ENCODE results near the gene BPNT1. TPM values are rescaled to one million over a fixed set of nuclear protein-coding genes. Genes with fewer than 3 reads are reported as not detected.

The BPNT1 gene
- total and polyA plus RNA-seq, 2 of the 13 experiments (the other 11 are each of a cell fraction or from before 2014, with no cell fraction given): 35.2 to 43.9 TPM

DNA sequence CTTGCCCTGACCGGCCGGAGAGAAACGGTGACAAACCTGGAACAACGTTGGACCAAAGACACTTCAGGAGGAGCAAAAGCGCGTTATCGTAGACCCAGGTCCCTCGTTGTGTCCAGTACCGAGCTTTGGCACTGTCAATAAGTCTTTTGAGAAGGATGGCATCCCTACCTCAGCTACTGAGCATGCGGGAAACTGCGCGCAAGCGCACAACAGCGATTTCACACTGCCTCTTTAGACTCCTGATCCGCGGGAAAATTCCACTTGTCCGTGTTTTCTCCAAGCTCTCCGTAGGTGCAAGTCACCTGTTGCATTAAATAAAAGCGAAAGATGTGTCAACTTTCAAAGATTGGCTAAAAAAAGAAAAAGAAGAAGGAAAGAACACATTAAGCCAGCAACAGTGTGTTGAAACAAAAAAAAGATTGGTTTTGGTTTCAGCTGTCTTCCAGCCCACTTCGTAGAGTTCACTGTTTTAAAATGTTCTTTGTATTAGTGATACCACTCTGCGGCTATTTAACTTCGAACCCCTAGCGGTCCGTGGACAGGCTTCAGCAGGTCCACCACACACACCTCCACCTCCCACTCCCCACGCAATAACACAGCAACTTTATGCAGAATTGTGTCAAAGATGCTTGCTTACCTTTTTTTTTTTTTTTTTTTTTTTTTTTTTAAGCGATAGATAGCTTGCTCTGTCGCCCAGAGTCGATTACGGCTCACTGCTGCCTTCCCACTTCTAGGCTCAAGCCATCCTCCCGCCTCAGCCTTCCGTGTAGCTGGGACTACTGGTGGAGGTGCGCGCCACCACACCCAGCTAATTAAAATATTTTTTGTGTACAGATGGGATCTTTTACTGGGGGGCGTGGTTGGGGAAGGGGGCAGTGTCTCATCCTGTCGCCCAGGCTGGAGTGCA is at the start of gene BPNT1 (continued):
- TF ChIP-seq, protein P1, sequence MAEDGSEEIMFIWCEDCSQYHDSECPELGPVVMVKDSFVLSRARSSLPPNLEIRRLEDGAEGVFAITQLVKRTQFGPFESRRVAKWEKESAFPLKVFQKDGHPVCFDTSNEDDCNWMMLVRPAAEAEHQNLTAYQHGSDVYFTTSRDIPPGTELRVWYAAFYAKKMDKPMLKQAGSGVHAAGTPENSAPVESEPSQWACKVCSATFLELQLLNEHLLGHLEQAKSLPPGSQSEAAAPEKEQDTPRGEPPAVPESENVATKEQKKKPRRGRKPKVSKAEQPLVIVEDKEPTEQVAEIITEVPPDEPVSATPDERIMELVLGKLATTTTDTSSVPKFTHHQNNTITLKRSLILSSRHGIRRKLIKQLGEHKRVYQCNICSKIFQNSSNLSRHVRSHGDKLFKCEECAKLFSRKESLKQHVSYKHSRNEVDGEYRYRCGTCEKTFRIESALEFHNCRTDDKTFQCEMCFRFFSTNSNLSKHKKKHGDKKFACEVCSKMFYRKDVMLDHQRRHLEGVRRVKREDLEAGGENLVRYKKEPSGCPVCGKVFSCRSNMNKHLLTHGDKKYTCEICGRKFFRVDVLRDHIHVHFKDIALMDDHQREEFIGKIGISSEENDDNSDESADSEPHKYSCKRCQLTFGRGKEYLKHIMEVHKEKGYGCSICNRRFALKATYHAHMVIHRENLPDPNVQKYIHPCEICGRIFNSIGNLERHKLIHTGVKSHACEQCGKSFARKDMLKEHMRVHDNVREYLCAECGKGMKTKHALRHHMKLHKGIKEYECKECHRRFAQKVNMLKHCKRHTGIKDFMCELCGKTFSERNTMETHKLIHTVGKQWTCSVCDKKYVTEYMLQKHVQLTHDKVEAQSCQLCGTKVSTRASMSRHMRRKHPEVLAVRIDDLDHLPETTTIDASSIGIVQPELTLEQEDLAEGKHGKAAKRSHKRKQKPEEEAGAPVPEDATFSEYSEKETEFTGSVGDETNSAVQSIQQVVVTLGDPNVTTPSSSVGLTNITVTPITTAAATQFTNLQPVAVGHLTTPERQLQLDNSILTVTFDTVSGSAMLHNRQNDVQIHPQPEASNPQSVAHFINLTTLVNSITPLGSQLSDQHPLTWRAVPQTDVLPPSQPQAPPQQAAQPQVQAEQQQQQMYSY (CRISPR knock-in tag; IDR thresholded peaks at IDR 0.05): peak; percentile 100
- no peak for TF ChIP-seq SAFB2 (CRISPR knock-in tag; IDR thresholded peaks at IDR 0.05; ENCODE audit: borderline replicate concordance, low read depth)
- no peak for TF ChIP-seq MBNL3 (CRISPR knock-in tag; conservative IDR thresholded peaks at IDR 0.05)
- no peak for TF ChIP-seq BHLHE40 (IDR thresholded peaks at IDR 0.05; ENCODE audit: low read length)
- TF ChIP-seq ZBTB38 (CRISPR knock-in tag; IDR thresholded peaks at IDR 0.05): peak; percentile 78
- TF ChIP-seq NFE2L2 (IDR thresholded peaks at IDR 0.05; ENCODE audit: low read length): peak; percentile 7; the same call in 1 of the 2 replicates
- TF ChIP-seq, protein P2, sequence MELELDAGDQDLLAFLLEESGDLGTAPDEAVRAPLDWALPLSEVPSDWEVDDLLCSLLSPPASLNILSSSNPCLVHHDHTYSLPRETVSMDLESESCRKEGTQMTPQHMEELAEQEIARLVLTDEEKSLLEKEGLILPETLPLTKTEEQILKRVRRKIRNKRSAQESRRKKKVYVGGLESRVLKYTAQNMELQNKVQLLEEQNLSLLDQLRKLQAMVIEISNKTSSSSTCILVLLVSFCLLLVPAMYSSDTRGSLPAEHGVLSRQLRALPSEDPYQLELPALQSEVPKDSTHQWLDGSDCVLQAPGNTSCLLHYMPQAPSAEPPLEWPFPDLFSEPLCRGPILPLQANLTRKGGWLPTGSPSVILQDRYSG (CRISPR knock-in tag; IDR thresholded peaks at IDR 0.05): no peak
- no peak for TF ChIP-seq ZNF782 (CRISPR knock-in tag; IDR thresholded peaks at IDR 0.05; ENCODE audit: borderline replicate concordance)
- no peak for TF ChIP-seq ZNF282 (IDR thresholded peaks at IDR 0.05; ENCODE audit: partially characterized antibody)
- no peak for TF ChIP-seq MTF1 (CRISPR knock-in tag; IDR thresholded peaks at IDR 0.05)
- no peak for TF ChIP-seq PAF1 (CRISPR knock-in tag; IDR thresholded peaks at IDR 0.05)
- no peak for TF ChIP-seq ZNF678 (CRISPR knock-in tag; IDR thresholded peaks at IDR 0.05)
- peak; percentile 49; the same call in 1 of the 2 replicates for TF ChIP-seq ZNF792 (CRISPR knock-in tag; IDR thresholded peaks at IDR 0.05)
- TF ChIP-seq, protein P3, sequence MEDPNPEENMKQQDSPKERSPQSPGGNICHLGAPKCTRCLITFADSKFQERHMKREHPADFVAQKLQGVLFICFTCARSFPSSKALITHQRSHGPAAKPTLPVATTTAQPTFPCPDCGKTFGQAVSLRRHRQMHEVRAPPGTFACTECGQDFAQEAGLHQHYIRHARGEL (CRISPR knock-in tag; IDR thresholded peaks at IDR 0.05): no peak
- TF ChIP-seq SP4 (CRISPR knock-in tag; IDR thresholded peaks at IDR 0.05): peak; percentile 82
- TF ChIP-seq, protein P4, sequence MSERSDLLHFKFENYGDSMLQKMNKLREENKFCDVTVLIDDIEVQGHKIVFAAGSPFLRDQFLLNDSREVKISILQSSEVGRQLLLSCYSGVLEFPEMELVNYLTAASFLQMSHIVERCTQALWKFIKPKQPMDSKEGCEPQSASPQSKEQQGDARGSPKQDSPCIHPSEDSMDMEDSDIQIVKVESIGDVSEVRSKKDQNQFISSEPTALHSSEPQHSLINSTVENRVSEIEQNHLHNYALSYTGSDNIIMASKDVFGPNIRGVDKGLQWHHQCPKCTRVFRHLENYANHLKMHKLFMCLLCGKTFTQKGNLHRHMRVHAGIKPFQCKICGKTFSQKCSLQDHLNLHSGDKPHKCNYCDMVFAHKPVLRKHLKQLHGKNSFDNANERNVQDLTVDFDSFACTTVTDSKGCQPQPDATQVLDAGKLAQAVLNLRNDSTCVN (CRISPR knock-in tag; IDR thresholded peaks at IDR 0.05; ENCODE audit: borderline replicate concordance): no peak
- TF ChIP-seq ZNF30 (CRISPR knock-in tag; IDR thresholded peaks at IDR 0.05): no peak
- no peak for TF ChIP-seq JUND (CRISPR knock-in tag; IDR thresholded peaks at IDR 0.05)
- no peak for TF ChIP-seq ZNF160 (CRISPR knock-in tag; IDR thresholded peaks at IDR 0.05)
- TF ChIP-seq ZNF17 (CRISPR knock-in tag; IDR thresholded peaks at IDR 0.05): no peak
- TF ChIP-seq ZNF44 (CRISPR knock-in tag; IDR thresholded peaks at IDR 0.05): no peak
- 0 out of 2 replicates have a peak, but pooled peaks have one; percentile 27 for TF ChIP-seq KLF11 (CRISPR knock-in tag; IDR thresholded peaks at IDR 0.05)

Measured in HepG2 (cell line).